Liver (tissue), 9 donors: ENCODE results near the gene SLCO2A1. TPM values are rescaled to one million over a fixed set of nuclear protein-coding genes. Genes with fewer than 3 reads are reported as not detected.

Experiments used
- DNase-seq: peaks from one replicate; pipeline ENCODE4 v3.0.0-alpha.2; 2017; ENCODE audit warnings: low spot score
- H3K27ac ChIP-seq, 2 donors: one replicate each; pipeline ENCODE4 v1.7.0; 2013; ENCODE audit warnings: inconsistent platforms in 2 of 2, low read length in 2 of 2, control low read depth in 1 of 2, low read depth in 1 of 2, mild to moderate bottlenecking in 1 of 2
- H3K27me3 ChIP-seq, 4 donors: one replicate each; pipeline versions ENCODE4 v1.6.1 to v1.7.0; 2013; ENCODE audit warnings: low read length in 3 of 4, inconsistent platforms in 1 of 4, mild to moderate bottlenecking in 1 of 4, moderate library complexity in 1 of 4; ENCODE audit not compliant: control insufficient read depth in 4 of 4, insufficient read depth in 4 of 4
- H3K36me3 ChIP-seq, 4 donors: one replicate each; pipeline versions ENCODE4 v1.6.1 to v1.7.0; 2013; ENCODE audit warnings: low read length in 3 of 4, mild to moderate bottlenecking in 3 of 4, low read depth in 1 of 4, moderate library complexity in 1 of 4; ENCODE audit not compliant: control insufficient read depth in 4 of 4, insufficient read depth in 3 of 4
- H3K4me1 ChIP-seq, 4 donors: one replicate each; pipeline versions ENCODE4 v1.6.1 to v1.7.0; 2013; ENCODE audit warnings: low read length in 3 of 4, mild to moderate bottlenecking in 3 of 4, moderate library complexity in 1 of 4; ENCODE audit not compliant: control insufficient read depth in 4 of 4, insufficient read depth in 4 of 4
- H3K4me3 ChIP-seq, 3 donors: one replicate each; pipeline versions ENCODE4 v1.6.1 to v1.7.0; 2013; ENCODE audit warnings: low read length in 3 of 3, control low read depth in 1 of 3, low read depth in 1 of 3, mild to moderate bottlenecking in 1 of 3
- H3K9ac ChIP-seq, 2 donors: one replicate each; pipeline ENCODE4 v1.7.0; 2013; ENCODE audit warnings: low read length in 2 of 2, mild to moderate bottlenecking in 2 of 2, moderate library complexity in 2 of 2, control low read depth in 1 of 2, low read depth in 1 of 2
- H3K9me3 ChIP-seq, 4 donors: one replicate each; pipeline versions ENCODE4 v1.6.1 to v1.7.0; 2013; ENCODE audit warnings: low read length in 3 of 4; ENCODE audit not compliant: control insufficient read depth in 4 of 4
- ATF3 ChIP-seq: IDR thresholded peaks from 2 replicates; pipeline ENCODE4 v1.6.1; 2016; ENCODE audit warnings: antibody characterized with exemption
- CTCF ChIP-seq: fragments of 150-350 bp; IDR thresholded peaks from 2 replicates; pipeline ENCODE4 v1.5.1; 2017; ENCODE audit warnings: improper control_type of control experiment, low read depth, low read length; ENCODE audit not compliant: missing input control
- EGR1 ChIP-seq, 2 donors: IDR thresholded peaks; 2 replicates each; pipeline ENCODE4 v1.6.1; 2016 to 2018; ENCODE audit warnings: antibody characterized with exemption in 2 of 2, low read depth in 2 of 2
- FOXA1 ChIP-seq: IDR thresholded peaks from 2 replicates; pipeline ENCODE4 v1.6.1; 2016; ENCODE audit warnings: antibody characterized with exemption
- FOXA2 ChIP-seq: IDR thresholded peaks from 2 replicates; pipeline ENCODE4 v1.6.1; 2016; ENCODE audit warnings: antibody characterized with exemption
- GABPA ChIP-seq, 2 donors: IDR thresholded peaks in 1 of 2; conservative IDR thresholded peaks in 1 of 2; 2 replicates each; pipeline ENCODE4 v1.6.1; 2016; ENCODE audit warnings: antibody characterized with exemption in 2 of 2, mild to moderate bottlenecking in 1 of 2, moderate library complexity in 1 of 2
- HNF4A ChIP-seq, 2 donors: conservative IDR thresholded peaks; 2 replicates each; pipeline ENCODE4 v1.6.1; 2016; ENCODE audit warnings: antibody characterized with exemption in 2 of 2, mild to moderate bottlenecking in 2 of 2
- HNF4G ChIP-seq: IDR thresholded peaks from 2 replicates; pipeline ENCODE4 v1.6.1; 2016; ENCODE audit warnings: antibody characterized with exemption
- RXRA ChIP-seq, 2 donors: IDR thresholded peaks; 2 replicates each; pipeline ENCODE4 v1.6.1; 2017 to 2018; ENCODE audit warnings: antibody characterized with exemption in 2 of 2, mild to moderate bottlenecking in 1 of 2
- SP1 ChIP-seq: IDR thresholded peaks from 2 replicates; pipeline ENCODE4 v1.6.1; 2018; ENCODE audit warnings: antibody characterized with exemption, mild to moderate bottlenecking
- TAF1 ChIP-seq: conservative IDR thresholded peaks from 2 replicates; pipeline ENCODE4 v1.6.1; 2016; ENCODE audit warnings: antibody characterized with exemption, mild to moderate bottlenecking
- YY1 ChIP-seq: IDR thresholded peaks from 2 replicates; pipeline ENCODE4 v1.6.1; 2016; ENCODE audit warnings: antibody characterized with exemption, mild to moderate bottlenecking
- WGBS: extraction: QIAGEN DNeasy Blood & Tissue Kit; methylation state at CpG from one replicate; pipeline ENCODE4 v1.1.7; 2013; 5-methylcytosine and 5-hydroxymethylcytosine counted together
- polyA plus RNA-seq, 2 donors: library from polyadenylated mRNA; stranded (reverse) in 1 of 2; unstranded in 1 of 2; fragments of 200-250 nt in 1 of 2; fragments of >200 nt in 1 of 2; fragmentation: Nextera tagmentation in 1 of 2; extraction: Ambion mirVana in 1 of 2; gene quantifications; one replicate each; pipeline versions ENCODE4 v1.2.1 to v1.2.3, GENCODE V29; 2013 to 2015
- total RNA-seq, 2 donors: library from RNA; depleted of rRNA; stranded (reverse); fragments of >200 nt; gene quantifications; one replicate each; pipeline ENCODE4 v1.2.3, GENCODE V29; 2014
- donor health status: healthy.
- donor health status: healthy.
- donor health status: healthy.
- donor health status: healthy.
- donor health status: healthy.

SLCO2A1 gene
- total and polyA plus RNA-seq, 4 donors = 0.56 to 3.1 (median 2.2) TPM

- Histone ChIP-seq H3K27ac (no peak overlapping the region), H3K4me1 (no peaks in the 10 kb centered on the region)
- 78% methylated on average over 9 of the region's 9 CpGs for WGBS
These were observed 41.0 kb downstream of the SLCO2A1 start for GRCh38 chr3:133988631-133989161.

GRCh38 chr3:133987948-133988484 lies 41.7 kb downstream of the SLCO2A1 start:
- H3K27ac ChIP-seq = no peak overlapping the region
- no peaks in the 10 kb centered on the region for H3K9me3 ChIP-seq
- H3K36me3 ChIP-seq = no peaks in the 10 kb centered on the region
- WGBS = 93% methylated on average over 2 of the region's 2 CpGs
- no peak overlapping the region for H3K9ac ChIP-seq
- no peak for DNase-seq
- TF ChIP-seq ATF3 (no peak), CTCF (no peak), RXRA (IDR thresholded peaks at IDR 0.05) (no peak), YY1 (no peak), TAF1 (no peak), FOXA1 (no peak), HNF4A (conservative IDR thresholded peaks at IDR 0.05) (no peak), EGR1 (IDR thresholded peaks at IDR 0.05; ENCODE audit: low read depth in 2 of 2) (no peak), HNF4G (no peak), FOXA2 (no peak)
- no peaks in the 10 kb centered on the region for H3K4me1 ChIP-seq
- H3K27me3 ChIP-seq = no peaks in the 10 kb centered on the region
- no peak overlapping the region for H3K4me3 ChIP-seq

More at GRCh38 chr3:133988631-133989161, 41.0 kb downstream of the SLCO2A1 start:
- no peaks in the 10 kb centered on the region for H3K27me3 ChIP-seq
- H3K4me3 ChIP-seq = no peak overlapping the region
- DNase-seq = no peak
- TF ChIP-seq GABPA (IDR thresholded peaks at IDR 0.05 in 1 of 2, conservative IDR thresholded peaks at IDR 0.05 in 1 of 2) (no peak), FOXA1 (no peak)
- H3K9me3 ChIP-seq = no peaks in the 10 kb centered on the region
- no peak overlapping the region for H3K9ac ChIP-seq
- no peaks in the 10 kb centered on the region for H3K36me3 ChIP-seq

GRCh38 chr3:133987136-133987535 lies 42.6 kb downstream of the SLCO2A1 start:
- H3K4me3 ChIP-seq = no peak overlapping the region
- no peak overlapping the region for H3K9ac ChIP-seq
- DNase-seq = no peak
- no peak overlapping the region for H3K27ac ChIP-seq
- 46% methylated on average over 8 of the region's 8 CpGs for WGBS
- TF ChIP-seq FOXA1 (no peak), GABPA (IDR thresholded peaks at IDR 0.05 in 1 of 2, conservative IDR thresholded peaks at IDR 0.05 in 1 of 2) (no peak), TAF1 (no peak), SP1 (no peak), CTCF (no peak), EGR1 (IDR thresholded peaks at IDR 0.05; ENCODE audit: low read depth in 2 of 2) (no peak)
- no peaks in the 10 kb centered on the region for H3K4me1 ChIP-seq
- no peaks in the 10 kb centered on the region for H3K9me3 ChIP-seq
- H3K36me3 ChIP-seq = no peaks in the 10 kb centered on the region
- no peaks in the 10 kb centered on the region for H3K27me3 ChIP-seq
